Adipocyte (in vitro differentiated cells): ENCODE data around the gene NDUFB1.

ENCODE experiments used
- DNase-seq: peaks from one replicate; pipeline ENCODE4 v3.0.0-alpha.2; 2015; ENCODE audit warnings: low read depth
- H3K27me3 ChIP-seq: replicated peaks from 2 replicates; pipeline ENCODE4 v1.7.0; 2013; ENCODE audit warnings: mild to moderate bottlenecking, low read length, moderate library complexity; ENCODE audit not compliant: control insufficient read depth, insufficient read depth
- H3K36me3 ChIP-seq: 2 replicates; pipeline ENCODE4 v1.7.0; 2013; ENCODE audit warnings: low read length, mild to moderate bottlenecking, moderate library complexity; ENCODE audit not compliant: control insufficient read depth, insufficient read depth, severe bottlenecking
- H3K4me1 ChIP-seq: 2 replicates; pipeline ENCODE4 v1.7.0; 2013; ENCODE audit warnings: mild to moderate bottlenecking, low read length, moderate library complexity; ENCODE audit not compliant: control insufficient read depth, insufficient read depth
- H3K4me3 ChIP-seq: 2 replicates; pipeline ENCODE4 v1.7.0; 2013; ENCODE audit warnings: mild to moderate bottlenecking, low read length, moderate library complexity
- H3K9ac ChIP-seq: 2 replicates; pipeline ENCODE4 v1.7.0; 2013; ENCODE audit warnings: mild to moderate bottlenecking, low read length, moderate library complexity
- H3K9me3 ChIP-seq: 2 replicates; pipeline ENCODE4 v1.7.0; 2013; ENCODE audit warnings: mild to moderate bottlenecking, low read length, moderate library complexity; ENCODE audit not compliant: control insufficient read depth

Gene NDUFB1

DNA sequence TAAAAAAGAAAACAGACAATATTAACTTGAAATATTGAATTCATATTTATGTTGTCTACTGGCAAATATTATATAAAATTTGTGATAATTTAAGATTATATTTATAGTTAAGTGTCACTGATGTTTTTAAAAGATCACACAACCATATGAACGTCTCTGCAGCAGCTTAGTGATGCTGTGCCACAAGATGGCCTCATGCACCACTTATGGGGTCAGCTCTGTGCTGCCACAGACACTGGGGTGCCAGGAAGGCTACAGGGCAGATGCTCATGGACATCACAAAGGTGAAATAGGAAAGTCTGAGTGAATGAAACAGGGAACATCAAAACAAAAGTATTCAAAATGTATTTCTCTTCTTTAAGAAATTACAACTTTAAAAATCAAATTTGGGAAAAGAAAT lies 28.2 kb downstream of the NDUFB1 start:
- no peak overlapping the region for H3K4me3 ChIP-seq

DNA sequence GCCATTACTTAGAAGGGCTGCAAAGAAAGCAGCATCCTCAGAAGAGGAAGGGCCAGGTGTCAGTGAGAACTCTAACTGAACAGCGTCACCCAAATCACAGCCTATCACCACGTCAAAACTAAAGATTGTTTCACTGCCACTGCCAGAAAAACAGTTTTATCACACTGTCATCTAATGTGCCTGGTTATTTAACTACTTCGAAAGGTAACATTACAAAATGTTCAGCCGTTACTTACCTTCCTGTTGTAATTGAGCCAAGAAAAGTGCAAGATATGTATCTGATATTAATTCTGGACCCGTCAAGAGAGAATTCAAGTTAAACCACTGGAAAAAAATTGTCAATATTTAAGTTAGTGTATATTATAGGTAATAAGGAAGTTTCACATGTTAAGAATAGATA lies 33.0 kb downstream of the NDUFB1 start:
- Histone ChIP-seq H3K27me3 (no peaks in the 10 kb centered on the region), H3K9me3 (no peaks in the 10 kb centered on the region), H3K4me3 (no peak overlapping the region), H3K36me3 (peaks cover 50% of the 10 kb centered on the region), H3K4me1 (no peaks in the 10 kb centered on the region), H3K9ac (no peak overlapping the region)
- DNase-seq: no peak

More for the DNA sequence above, 28.2 kb downstream of the NDUFB1 start:
- Histone ChIP-seq H3K9ac (no peak overlapping the region), H3K27me3 (no peaks in the 10 kb centered on the region), H3K36me3 (peaks cover 44% of the 10 kb centered on the region), H3K4me1 (no peaks in the 10 kb centered on the region), H3K9me3 (no peaks in the 10 kb centered on the region)
- DNase-seq: no peak

DNA sequence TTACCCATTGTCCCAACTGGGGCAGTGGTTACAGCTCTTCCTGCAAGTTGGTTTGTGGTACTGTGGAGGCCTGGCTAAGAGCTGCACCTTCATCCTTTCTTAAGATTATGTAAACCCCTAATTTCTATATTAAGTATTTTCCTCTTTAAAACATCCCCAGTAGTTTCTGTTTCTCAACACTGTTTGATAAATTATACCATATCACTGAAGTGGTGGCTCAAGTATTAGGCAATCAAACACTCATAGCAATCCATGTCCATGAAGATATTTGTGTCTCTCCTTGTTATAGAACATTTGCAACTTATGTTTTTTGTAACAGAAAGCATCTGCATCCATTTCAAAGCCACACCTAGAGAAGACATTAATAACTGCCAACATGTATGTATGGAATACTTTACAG lies 47.0 kb downstream of the NDUFB1 start:
- Histone ChIP-seq H3K9me3 (no peaks in the 10 kb centered on the region), H3K36me3 (peaks cover 28% of the 10 kb centered on the region), H3K9ac (no peak overlapping the region), H3K4me1 (peaks cover 14% of the 10 kb centered on the region), H3K4me3 (no peak overlapping the region), H3K27me3 (no peaks in the 10 kb centered on the region)
- DNase-seq: no peak
